Neuronal stem cell (in vitro differentiated cells): ENCODE results near the gene GSTM1.
"Not testable (repeated sequence)": the region's sequence is repeated elsewhere in the genome, so short reads cannot be mapped to it uniquely, and the experiment has no call there.

Experiments
- DNase-seq: peaks from one replicate; pipeline ENCODE4 v3.0.0-alpha.2; 2013; ENCODE audit warnings: low spot score
- H2AFZ ChIP-seq: one replicate; pipeline ENCODE4 v1.6.1; 2013; ENCODE audit warnings: mild to moderate bottlenecking, low read length, inconsistent platforms
- H2AK5ac ChIP-seq: 2 replicates; pipeline ENCODE4 v1.6.1; 2013; ENCODE audit warnings: low read depth, mild to moderate bottlenecking, inconsistent platforms, low read length, moderate library complexity, mixed read lengths
- H2BK120ac ChIP-seq: 2 replicates; pipeline ENCODE4 v1.6.1; 2013; ENCODE audit warnings: low read depth, mild to moderate bottlenecking, inconsistent platforms, low read length, moderate library complexity, mixed read lengths
- H2BK12ac ChIP-seq: one replicate; pipeline ENCODE4 v1.6.1; 2013; ENCODE audit warnings: low read length, inconsistent platforms
- H2BK15ac ChIP-seq: 2 replicates; pipeline ENCODE4 v1.6.1; 2013; ENCODE audit warnings: mild to moderate bottlenecking, low read length, inconsistent platforms, mixed read lengths
- H2BK5ac ChIP-seq: one replicate; pipeline ENCODE4 v1.6.1; 2013; ENCODE audit warnings: inconsistent platforms, mild to moderate bottlenecking, low read length, moderate library complexity
- H3K14ac ChIP-seq: one replicate; pipeline ENCODE4 v1.6.1; 2013; ENCODE audit warnings: low read length, inconsistent platforms
- H3K18ac ChIP-seq: 2 replicates; pipeline ENCODE4 v1.6.1; 2013; ENCODE audit warnings: low read length, inconsistent platforms
- H3K23ac ChIP-seq: 2 replicates; pipeline ENCODE4 v1.6.1; 2013; ENCODE audit warnings: low read depth, mild to moderate bottlenecking, mixed read lengths, low read length, inconsistent platforms; ENCODE audit not compliant: poor library complexity
- H3K27ac ChIP-seq: replicated peaks from 3 replicates; pipeline ENCODE4 v1.5.1; 2013; ENCODE audit warnings: low read length, inconsistent platforms
- H3K27me3 ChIP-seq, 3 experiments: 2 replicates each; pipeline ENCODE4 v1.6.1; 2013; ENCODE audit warnings: low read length in 3 of 3, mild to moderate bottlenecking in 2 of 3, inconsistent platforms in 1 of 3, low read depth in 1 of 3, mixed read lengths in 1 of 3, moderate library complexity in 1 of 3; ENCODE audit not compliant: control insufficient read depth in 3 of 3, insufficient read depth in 3 of 3
- H3K36me3 ChIP-seq, 2 donors: replicated peaks in 1 of 2; 2 replicates each; pipeline ENCODE4 v1.6.1; 2013; ENCODE audit warnings: low read length in 2 of 2; ENCODE audit not compliant: control insufficient read depth in 2 of 2, insufficient read depth in 2 of 2
- H3K4ac ChIP-seq: 2 replicates; pipeline ENCODE4 v1.6.1; 2013; ENCODE audit warnings: inconsistent platforms, mild to moderate bottlenecking, low read length, moderate library complexity
- H3K4me1 ChIP-seq, 2 donors: 1 replicate in 1 of 2; 2 replicates in 1 of 2; pipeline ENCODE4 v1.6.1; 2013; ENCODE audit warnings: low read length in 2 of 2, low read depth in 1 of 2; ENCODE audit not compliant: control insufficient read depth in 2 of 2, insufficient read depth in 1 of 2
- H3K4me2 ChIP-seq: one replicate; pipeline ENCODE4 v1.6.1; 2013; ENCODE audit warnings: mild to moderate bottlenecking, low read length, inconsistent platforms; ENCODE audit not compliant: insufficient read depth, poor library complexity, severe bottlenecking
- H3K4me3 ChIP-seq, 2 donors: 2 replicates each; pipeline ENCODE4 v1.5.1; 2013; ENCODE audit warnings: low read length in 2 of 2, mild to moderate bottlenecking in 2 of 2, inconsistent platforms in 1 of 2, moderate library complexity in 1 of 2
- H3K79me1 ChIP-seq: one replicate; pipeline ENCODE4 v1.6.1; 2013; ENCODE audit warnings: low read depth, mild to moderate bottlenecking, inconsistent platforms, low read length, moderate library complexity
- H3K9ac ChIP-seq: one replicate; pipeline ENCODE4 v1.6.1; 2013; ENCODE audit warnings: mild to moderate bottlenecking, low read depth, low read length, inconsistent platforms; ENCODE audit not compliant: poor library complexity
- H3K9me3 ChIP-seq, 2 donors: replicated peaks in 1 of 2; 2 replicates each; pipeline versions ENCODE3 to v1.6.1; 2013; ENCODE audit warnings: low read length in 2 of 2, mild to moderate bottlenecking in 2 of 2, inconsistent platforms in 1 of 2, low read depth in 1 of 2, mixed read lengths in 1 of 2, moderate library complexity in 1 of 2; ENCODE audit not compliant: control insufficient read depth in 2 of 2, insufficient read depth in 1 of 2
- H4K8ac ChIP-seq: one replicate; pipeline ENCODE4 v1.6.1; 2013; ENCODE audit warnings: low read depth, mild to moderate bottlenecking, inconsistent platforms, low read length, moderate library complexity
- H4K91ac ChIP-seq: one replicate; pipeline ENCODE4 v1.6.1; 2013; ENCODE audit warnings: low read length, low read depth, mild to moderate bottlenecking, inconsistent platforms; ENCODE audit not compliant: poor library complexity
- WGBS, 2 donors: extraction: QIAGEN DNeasy Blood & Tissue Kit; methylation state at CpG; one replicate each; pipeline ENCODE4 v1.1.7; 2013; ENCODE audit warnings: missing lambda C conversion rate in 2 of 2, mixed read lengths in 1 of 2; ENCODE audit not compliant: insufficient read length in 2 of 2, insufficient replicate concordance in 1 of 2; ENCODE audit errors: extremely low coverage in 2 of 2; 5-methylcytosine and 5-hydroxymethylcytosine counted together

GSTM1 gene

GRCh38 chr1:109667452-109668122 lies 20.0 kb upstream of the GSTM1 start, which contains the start of gene GSTM2:
Gene GSTM2, plus strand, starts transcription at chr1:109668057. Its CDS starts 59 bp downstream, at chr1:109668116.
- DNase-seq: peak; percentile 83
- H2AK5ac ChIP-seq: peak within 1 kb of the TSS; percentile 70
- WGBS, 2 donors: no CpG with 5 or more reads among the region's 22 CpGs

GRCh38 chr1:109668123-109668775 lies 19.4 kb upstream of the GSTM1 start:
- Histone ChIP-seq H3K79me1 (peaks cover 2% of the 10 kb centered on the region), H3K9ac (peak overlapping the region; percentile 5), H3K14ac (no peak overlapping the region), H3K4me2 (peak overlapping the region; percentile 57), H2AFZ (peak overlapping the region; percentile 78), H4K8ac (no peak overlapping the region), H4K91ac (no peak overlapping the region), H3K4me3 (peak overlapping the region; percentile 51 to 70), H3K9me3 (peaks cover 0 to 2% of the 10 kb centered on the region in 2 donors), H3K27ac (no peak overlapping the region), H2BK15ac (no peak overlapping the region), H3K4ac (no peak overlapping the region), H3K36me3 (peaks cover 0 to 6% of the 10 kb centered on the region in 2 donors), H3K4me1 (peaks cover 0 to 2% of the 10 kb centered on the region in 2 donors), H2BK5ac (no peak overlapping the region), H2AK5ac (peak overlapping the region; percentile 70), H3K23ac (no peak overlapping the region), H2BK120ac (no peak overlapping the region), H3K18ac (peak overlapping the region; percentile 80), H3K27me3 (no peaks in the 10 kb centered on the region), H2BK12ac (no peak overlapping the region)
- WGBS, 2 donors: no CpG with 5 or more reads among the region's 26 CpGs
- DNase-seq: no peak

More at GRCh38 chr1:109667452-109668122, 20.0 kb upstream of the GSTM1 start, which contains the start of gene GSTM2:
- peaks cover 0 to 2% of the 10 kb centered on the region in 2 donors for H3K4me1 ChIP-seq
- H3K27me3 ChIP-seq: no peaks in the 10 kb centered on the region
- H3K23ac ChIP-seq: no peak within 1 kb of the TSS
- H3K4me3 ChIP-seq: peak within 1 kb of the TSS; percentile 51 to 70
- no peak within 1 kb of the TSS for H2BK15ac ChIP-seq
- peaks cover 0 to 2% of the 10 kb centered on the region in 2 donors for H3K9me3 ChIP-seq
- no peak within 1 kb of the TSS for H3K14ac ChIP-seq
- H2AFZ ChIP-seq: peak within 1 kb of the TSS; percentile 78
- peak within 1 kb of the TSS; percentile 57 for H3K4me2 ChIP-seq
- H4K91ac ChIP-seq: no peak within 1 kb of the TSS
- no peak within 1 kb of the TSS for H2BK120ac ChIP-seq
- H2BK5ac ChIP-seq: no peak within 1 kb of the TSS
- no peak within 1 kb of the TSS for H3K4ac ChIP-seq
- H3K9ac ChIP-seq: peak within 1 kb of the TSS; percentile 5
- H4K8ac ChIP-seq: no peak within 1 kb of the TSS
- peak within 1 kb of the TSS; percentile 80 for H3K18ac ChIP-seq
- H3K27ac ChIP-seq: no peak within 1 kb of the TSS
- peaks cover 0 to 6% of the 10 kb centered on the region in 2 donors for H3K36me3 ChIP-seq
- H3K79me1 ChIP-seq: peaks cover 2% of the 10 kb centered on the region
- H2BK12ac ChIP-seq: no peak within 1 kb of the TSS

- H2AK5ac ChIP-seq: no peak overlapping the region
- no peak overlapping the region for H3K14ac ChIP-seq
- no CpG with 5 or more reads among the region's 22 CpGs for WGBS, 2 donors
- H3K4ac ChIP-seq: no peak overlapping the region
- peaks cover 0 to 2% of the 10 kb centered on the region in 2 donors for H3K4me1 ChIP-seq
- H3K27ac ChIP-seq: no peak overlapping the region
- H3K9ac ChIP-seq: no peak overlapping the region
- H3K18ac ChIP-seq: no peak overlapping the region
- H3K27me3 ChIP-seq: no peaks in the 10 kb centered on the region
- no peak overlapping the region for H3K4me3 ChIP-seq
- peak overlapping the region; percentile 30 for H4K91ac ChIP-seq
- H2BK12ac ChIP-seq: no peak overlapping the region
- no peak overlapping the region for H3K23ac ChIP-seq
- H3K79me1 ChIP-seq: peaks cover 2% of the 10 kb centered on the region
- H3K4me2 ChIP-seq: no peak overlapping the region
- H3K36me3 ChIP-seq: peaks cover 0 to 6% of the 10 kb centered on the region in 2 donors
- no peak overlapping the region for H4K8ac ChIP-seq
- H2AFZ ChIP-seq: no peak overlapping the region
- no peak overlapping the region for H2BK120ac ChIP-seq
- H2BK15ac ChIP-seq: no peak overlapping the region
- H2BK5ac ChIP-seq: no peak overlapping the region
- H3K9me3 ChIP-seq: peaks cover 0 to 2% of the 10 kb centered on the region in 2 donors
- no peak for DNase-seq
Measured at GRCh38 chr1:109669246-109669948, 18.2 kb upstream of the GSTM1 start.

- H3K79me1 ChIP-seq, H3K9ac ChIP-seq, H3K27me3 ChIP-seq, H3K23ac ChIP-seq, H3K36me3 ChIP-seq, H3K14ac ChIP-seq, H3K4me2 ChIP-seq, H3K4ac ChIP-seq, H2AK5ac ChIP-seq, H4K91ac ChIP-seq, H2BK12ac ChIP-seq, H3K9me3 ChIP-seq, H3K18ac ChIP-seq, H3K4me3 ChIP-seq, H2BK15ac ChIP-seq, H2BK5ac ChIP-seq, H3K4me1 ChIP-seq, H4K8ac ChIP-seq, DNase-seq, H3K27ac ChIP-seq, H2BK120ac ChIP-seq, H2AFZ ChIP-seq: not testable (repeated sequence)
- WGBS, 2 donors: no CpG with 5 or more reads among the region's 5 CpGs
Measured at GRCh38 chr1:109669949-109670302, 17.7 kb upstream of the GSTM1 start.
